PC-3 (cell line): ENCODE results near the gene IER3IP1. TPM values are rescaled to one million over a fixed set of nuclear protein-coding genes. Genes with fewer than 3 reads are reported as not detected.

Source experiments
- ATAC-seq: fragments of 200-7000 bp; cut with Tn5 transposase; 2 replicates; pipeline ENCODE4 v1.9.1; 2020; ENCODE audit warnings: mild to moderate bottlenecking, moderate library complexity
- BruUV-seq: library from RNA; stranded (reverse); fragments of 400-500 nt; replicated peaks from 2 replicates; lab custom pipeline; 2021; lab: Mats Ljungman, UMichigan
- CTCF ChIA-PET: fragments of 300-600 bp; sonication (Branson Sonifier 250); formaldehyde crosslinking; loops from one replicate; lab custom pipeline; 2022; ENCODE audit warnings: antibody characterized with exemption; lab: Charles Lee
- POLR2A ChIA-PET: fragments of 300-600 bp; sonication (Branson Sonifier 250); formaldehyde crosslinking; loops from one replicate; lab custom pipeline; 2022; ENCODE audit warnings: antibody characterized with exemption; ENCODE audit not compliant: unreplicated experiment; lab: Charles Lee
- DNase-seq: peaks from one replicate; pipeline ENCODE4 v3.0.0-alpha.2; 2015
- H2AFZ ChIP-seq: fragments of 300-600 bp; sonication (generic); 2 replicates; pipeline ENCODE4 v1.6.0; 2016; ENCODE audit warnings: antibody characterized with exemption, low read length
- H3F3A ChIP-seq: fragments of 300-600 bp; sonication (generic); one replicate; pipeline ENCODE4 v1.6.0; 2017; ENCODE audit warnings: antibody characterized with exemption, low read length, control low read depth, mild to moderate bottlenecking; ENCODE audit not compliant: unreplicated experiment
- H3K27ac ChIP-seq: fragments of 300-600 bp; sonication (generic); 2 replicates; pipeline ENCODE4 v1.5.1; 2016; ENCODE audit warnings: mild to moderate bottlenecking, low read length
- H3K27me3 ChIP-seq: fragments of 300-600 bp; sonication (generic); 2 replicates; pipeline ENCODE4 v1.6.1; 2016; ENCODE audit warnings: low read length, mixed read lengths
- H3K36me3 ChIP-seq: fragments of 300-600 bp; sonication (generic); 2 replicates; pipeline ENCODE4 v1.6.1; 2016; ENCODE audit warnings: low read depth, mixed run types, low read length, mixed read lengths
- H3K4me1 ChIP-seq: fragments of 300-600 bp; sonication (generic); 2 replicates; pipeline ENCODE4 v1.5.1; 2016; ENCODE audit warnings: low read length; ENCODE audit not compliant: insufficient read depth
- H3K4me2 ChIP-seq: fragments of 300-600 bp; sonication (generic); 2 replicates; pipeline ENCODE4 v1.6.0; 2016; ENCODE audit warnings: low read length
- H3K4me3 ChIP-seq: fragments of 300-600 bp; sonication (generic); 2 replicates; pipeline ENCODE4 v1.5.1; 2016; ENCODE audit warnings: mild to moderate bottlenecking, low read length, mixed read lengths
- H3K79me2 ChIP-seq: fragments of 300-600 bp; sonication (generic); 2 replicates; pipeline ENCODE4 v1.6.1; 2017; ENCODE audit warnings: low read length, mixed read lengths
- H3K9ac ChIP-seq: fragments of 300-600 bp; sonication (generic); 2 replicates; pipeline ENCODE4 v1.6.0; 2016; ENCODE audit warnings: mild to moderate bottlenecking, low read length
- H3K9me2 ChIP-seq: fragments of 300-600 bp; sonication (generic); replicated peaks from 2 replicates; pipeline ENCODE4 v1.6.1; 2016; ENCODE audit warnings: mixed run types, low read length, mixed read lengths
- H3K9me3 ChIP-seq: fragments of 300-600 bp; sonication (generic); 2 replicates; pipeline ENCODE4 v1.6.1; 2016; ENCODE audit warnings: low read length, mixed read lengths
- H4K20me1 ChIP-seq: fragments of 300-600 bp; sonication (generic); 2 replicates; pipeline ENCODE4 v1.6.1; 2016; ENCODE audit warnings: low read length, mixed read lengths
- EZH2 ChIP-seq: fragments of 300-600 bp; sonication (generic); IDR thresholded peaks from one replicate; pipeline ENCODE4 v1.6.1; 2017; ENCODE audit warnings: antibody characterized with exemption, mild to moderate bottlenecking, low read length; ENCODE audit not compliant: unreplicated experiment
- EZH2phosphoT487 ChIP-seq: fragments of 300-600 bp; sonication (generic); IDR thresholded peaks from 2 replicates; pipeline ENCODE4 v1.6.1; 2018; ENCODE audit warnings: mild to moderate bottlenecking, antibody characterized with exemption, low read length, borderline replicate concordance
- intact Hi-C: fragments of 100-400 bp; cut with micrococcal nuclease; formaldehyde crosslinking; loops from 2 replicates; pipeline ENCODE4 v1.9.0; 2023
- total RNA-seq: library from RNA; depleted of rRNA; stranded (reverse); fragments of >200 nt; gene quantifications from 2 replicates; pipeline ENCODE4 v1.2.3, GENCODE V29; 2014
- TF ChIP-seq, protein P1 (sequence below): fragments of 300-600 bp; sonication (generic); conservative IDR thresholded peaks from 2 replicates; pipeline ENCODE4 v1.5.1; 2017; ENCODE audit warnings: antibody characterized with exemption, low read depth, mild to moderate bottlenecking, low read length

The IER3IP1 gene
- total RNA-seq, 1 experiment from 2014 or later, result 23.2 TPM

DNA sequence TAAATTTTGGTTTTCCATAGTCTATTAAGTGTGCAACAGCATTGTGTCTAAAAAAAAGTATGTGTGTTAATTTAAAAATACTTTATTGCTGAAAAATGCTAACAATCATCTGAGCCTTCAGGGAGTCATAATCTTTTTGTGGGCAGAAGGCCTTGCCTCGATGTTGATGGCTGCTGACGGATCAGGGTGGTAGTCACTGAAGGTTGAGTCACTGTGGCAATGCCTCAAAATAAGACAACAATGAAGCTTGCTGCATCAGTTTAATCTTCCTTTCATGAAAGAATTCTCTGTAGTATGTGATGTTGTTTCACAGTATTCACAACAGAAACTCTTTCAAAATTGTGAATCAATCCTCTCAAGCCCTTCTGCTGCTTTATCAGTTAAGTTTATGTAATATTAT lies 57.2 kb downstream of the IER3IP1 start:
- H3K9me3 ChIP-seq, result no peaks in the 10 kb centered on the region
- POLR2A ChIA-PET, result no interaction called here
- no peak overlapping the region for H2AFZ ChIP-seq
- intact Hi-C loops, result no loop called here
- H3K4me1 ChIP-seq, result no peaks in the 10 kb centered on the region
- no peak for DNase-seq
- no peak for ATAC-seq
- H3K79me2 ChIP-seq, result no peaks in the 10 kb centered on the region
- no peak overlapping the region for H3K4me2 ChIP-seq
- no peaks in the 10 kb centered on the region for H3K36me3 ChIP-seq
- no peaks in the 10 kb centered on the region for H3K9me2 ChIP-seq
- no peaks in the 10 kb centered on the region for H3F3A ChIP-seq
- TF ChIP-seq EZH2phosphoT487 (no peak), EZH2 (no peak)
- TF ChIP-seq, protein P1, sequence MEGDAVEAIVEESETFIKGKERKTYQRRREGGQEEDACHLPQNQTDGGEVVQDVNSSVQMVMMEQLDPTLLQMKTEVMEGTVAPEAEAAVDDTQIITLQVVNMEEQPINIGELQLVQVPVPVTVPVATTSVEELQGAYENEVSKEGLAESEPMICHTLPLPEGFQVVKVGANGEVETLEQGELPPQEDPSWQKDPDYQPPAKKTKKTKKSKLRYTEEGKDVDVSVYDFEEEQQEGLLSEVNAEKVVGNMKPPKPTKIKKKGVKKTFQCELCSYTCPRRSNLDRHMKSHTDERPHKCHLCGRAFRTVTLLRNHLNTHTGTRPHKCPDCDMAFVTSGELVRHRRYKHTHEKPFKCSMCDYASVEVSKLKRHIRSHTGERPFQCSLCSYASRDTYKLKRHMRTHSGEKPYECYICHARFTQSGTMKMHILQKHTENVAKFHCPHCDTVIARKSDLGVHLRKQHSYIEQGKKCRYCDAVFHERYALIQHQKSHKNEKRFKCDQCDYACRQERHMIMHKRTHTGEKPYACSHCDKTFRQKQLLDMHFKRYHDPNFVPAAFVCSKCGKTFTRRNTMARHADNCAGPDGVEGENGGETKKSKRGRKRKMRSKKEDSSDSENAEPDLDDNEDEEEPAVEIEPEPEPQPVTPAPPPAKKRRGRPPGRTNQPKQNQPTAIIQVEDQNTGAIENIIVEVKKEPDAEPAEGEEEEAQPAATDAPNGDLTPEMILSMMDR, result no peak
- H3K4me3 ChIP-seq, result no peak overlapping the region
- H3K9ac ChIP-seq, result no peak overlapping the region
- H4K20me1 ChIP-seq, result no peaks in the 10 kb centered on the region
- H3K27ac ChIP-seq, result no peak overlapping the region
- no peaks in the 10 kb centered on the region for H3K27me3 ChIP-seq
- BruUV-seq, result no TSS peak
- CTCF ChIA-PET, result interaction anchor here (0.6 kb wide), 1 partner anchor 91 kb away, joined by 6 read pairs; no protein-coding TSS in a partner anchor

DNA sequence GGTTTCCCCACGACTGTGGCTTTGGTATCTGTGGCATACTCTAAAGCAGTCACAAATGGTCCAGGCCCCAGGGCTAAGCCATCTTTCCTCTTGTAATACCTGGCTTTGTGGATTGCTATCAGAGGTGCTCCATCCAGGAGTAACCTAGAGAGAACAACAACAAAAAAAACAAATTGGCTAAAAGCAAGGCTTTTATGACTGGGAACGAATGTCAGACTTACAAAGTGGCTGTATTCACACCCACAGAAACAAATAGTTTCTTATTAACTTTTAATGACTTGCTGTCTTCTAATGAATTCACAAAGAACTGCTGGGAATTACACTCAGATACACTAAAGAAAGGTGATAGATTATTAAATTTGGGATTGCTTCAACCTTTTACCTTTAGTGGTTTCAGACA lies 61.0 kb downstream of the IER3IP1 start:
- no peaks in the 10 kb centered on the region for H3F3A ChIP-seq
- no peak overlapping the region for H3K27ac ChIP-seq
- H3K9ac ChIP-seq, result no peak overlapping the region
- H3K9me3 ChIP-seq, result no peaks in the 10 kb centered on the region
- BruUV-seq, result no TSS peak
- no peaks in the 10 kb centered on the region for H3K36me3 ChIP-seq
- no peaks in the 10 kb centered on the region for H4K20me1 ChIP-seq
- H3K4me2 ChIP-seq, result no peak overlapping the region
- POLR2A ChIA-PET, result no interaction called here
- DNase-seq, result no peak
- H3K4me1 ChIP-seq, result no peaks in the 10 kb centered on the region
- no peaks in the 10 kb centered on the region for H3K9me2 ChIP-seq
- no peak for ATAC-seq
- no peak overlapping the region for H3K4me3 ChIP-seq
- TF ChIP-seq EZH2phosphoT487 (no peak), EZH2 (no peak)
- TF ChIP-seq, protein P1, result no peak
- no peak overlapping the region for H2AFZ ChIP-seq
- CTCF ChIA-PET, result no interaction called here
- intact Hi-C loops, result no loop called here
- H3K27me3 ChIP-seq, result no peaks in the 10 kb centered on the region
- no peaks in the 10 kb centered on the region for H3K79me2 ChIP-seq

DNA sequence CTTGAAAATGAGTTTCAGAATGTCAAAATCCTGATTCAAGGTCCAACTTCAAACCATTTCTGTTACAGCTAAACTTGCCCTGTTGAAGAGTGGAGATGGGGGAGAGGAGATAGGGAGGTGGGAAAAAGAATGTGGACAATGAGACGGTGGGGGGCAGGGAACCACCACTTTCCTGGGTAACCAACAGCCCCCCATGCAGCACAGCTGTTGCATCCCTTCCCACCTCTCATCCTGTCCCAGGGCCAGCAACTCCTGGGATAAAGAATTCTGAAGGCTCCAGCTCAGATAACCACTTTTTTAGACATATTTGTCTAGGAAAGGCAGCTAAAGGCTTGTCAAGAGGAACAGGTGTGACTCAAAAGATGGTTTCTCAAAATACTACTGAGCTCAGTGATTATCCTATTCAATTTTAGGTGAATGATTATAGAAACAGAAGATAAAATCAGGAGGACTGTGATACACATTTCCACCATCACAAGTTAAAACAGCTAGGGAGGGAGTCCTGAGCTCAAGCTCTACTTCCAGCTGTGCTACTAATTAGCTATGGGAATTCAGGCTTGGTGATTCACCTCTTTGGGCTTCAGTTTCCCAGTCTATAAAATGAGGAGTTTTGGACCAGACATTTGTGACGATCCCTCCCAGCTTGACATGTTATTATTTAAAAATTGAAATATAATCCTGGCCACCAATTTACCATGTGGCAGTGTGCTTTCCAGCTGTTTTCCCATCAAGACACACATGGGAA lies 62.2 kb downstream of the IER3IP1 start:
- no peaks in the 10 kb centered on the region for H4K20me1 ChIP-seq
- ATAC-seq (no peak), DNase-seq (no peak)
- intact Hi-C loops, result no loop called here
- H3K4me1 ChIP-seq, result no peaks in the 10 kb centered on the region
- TF ChIP-seq, protein P1, result no peak
- TF ChIP-seq EZH2 (no peak), EZH2phosphoT487 (no peak)
- H3F3A ChIP-seq, result no peaks in the 10 kb centered on the region
- H3K36me3 ChIP-seq, result no peaks in the 10 kb centered on the region
- H3K79me2 ChIP-seq, result no peaks in the 10 kb centered on the region
- H3K9me2 ChIP-seq, result no peaks in the 10 kb centered on the region
- no peak overlapping the region for H3K4me2 ChIP-seq
- CTCF ChIA-PET, result no interaction called here
- H3K9ac ChIP-seq, result no peak overlapping the region
- no TSS peak for BruUV-seq
- no peak overlapping the region for H2AFZ ChIP-seq
- H3K27me3 ChIP-seq, result no peaks in the 10 kb centered on the region
- no peak overlapping the region for H3K27ac ChIP-seq
- H3K9me3 ChIP-seq, result no peaks in the 10 kb centered on the region
- no peak overlapping the region for H3K4me3 ChIP-seq
- POLR2A ChIA-PET, result no interaction called here
